ENCODE data around the gene MACROD1.

MACROD1 gene

DNA sequence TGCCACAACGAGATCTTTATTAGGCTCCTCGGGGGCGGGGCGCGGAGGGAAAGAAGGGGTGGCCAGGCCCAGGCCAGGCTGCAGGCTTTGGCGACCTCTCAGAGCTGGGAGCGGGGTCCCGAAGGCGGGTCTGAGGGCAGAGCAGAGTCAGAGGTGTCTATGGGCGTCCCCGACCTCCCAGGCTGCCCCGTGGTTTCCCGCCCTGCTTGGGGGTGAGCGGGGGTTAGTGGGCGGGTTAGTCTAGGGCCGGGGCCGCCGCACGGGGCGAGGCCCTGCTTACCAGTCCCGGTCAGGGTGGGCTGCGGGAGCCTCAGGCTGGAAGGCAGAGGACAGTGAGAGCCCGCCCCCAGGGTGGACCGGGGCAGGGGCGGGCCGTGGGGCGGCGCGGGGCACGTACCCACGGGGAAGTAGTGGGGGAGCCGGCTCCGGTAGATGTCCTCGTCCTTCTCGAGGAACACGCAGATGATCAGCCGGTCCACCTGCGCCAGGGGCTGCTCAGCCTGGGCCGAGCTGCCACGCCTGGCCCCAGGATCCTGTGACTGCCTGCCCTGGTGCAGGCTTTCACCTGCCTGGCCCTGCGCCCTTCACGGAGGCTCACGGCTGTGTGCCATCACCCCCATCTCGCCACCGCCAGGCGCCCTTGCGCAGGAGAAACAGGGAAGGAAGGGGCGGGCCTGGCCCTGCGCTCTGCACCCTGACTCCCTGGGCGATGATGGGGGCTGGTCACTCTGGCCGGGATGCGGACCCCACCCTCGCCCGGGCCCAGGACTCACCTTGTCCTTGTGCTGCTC is 167.2 kb downstream of the MACROD1 start:
- TF ChIP-seq GATA2 (IDR thresholded peaks at IDR 0.05; ENCODE audit: low read depth, low read length) (no peak), GATA3 (IDR thresholded peaks at IDR 0.05; ENCODE audit: low read depth, low read length) (no peak)

DNA sequence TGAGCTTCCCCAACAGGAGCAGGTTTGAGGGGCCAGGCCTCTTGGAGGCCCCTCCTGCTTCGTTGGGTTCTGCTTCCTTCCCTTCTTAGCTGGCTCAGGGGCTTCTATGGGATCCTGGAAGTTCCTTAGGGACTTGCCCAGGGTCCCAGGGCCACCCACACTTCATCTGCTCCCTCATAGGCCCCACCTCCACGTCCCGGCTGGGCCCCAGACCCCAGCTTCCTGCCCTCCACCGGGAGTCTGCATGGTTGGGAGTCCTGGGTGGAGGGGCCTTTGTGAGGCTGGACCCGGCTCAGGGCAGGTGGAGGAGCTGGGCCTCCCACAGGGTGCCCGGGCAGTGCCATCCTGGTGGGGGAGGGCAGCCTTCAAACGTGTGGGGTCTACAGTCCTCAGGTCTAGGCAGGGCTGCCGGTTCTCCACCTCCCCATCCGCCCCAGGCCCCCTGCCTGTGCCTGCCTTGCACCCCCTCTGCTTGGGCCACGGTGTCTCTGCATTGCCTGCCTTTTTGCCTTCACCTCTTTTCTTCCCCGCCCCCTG is 168.0 kb downstream of the MACROD1 start:
- TF ChIP-seq GATA2 (IDR thresholded peaks at IDR 0.05; ENCODE audit: low read depth, low read length) (no peak), GATA3 (IDR thresholded peaks at IDR 0.05; ENCODE audit: low read depth, low read length) (no peak)

DNA sequence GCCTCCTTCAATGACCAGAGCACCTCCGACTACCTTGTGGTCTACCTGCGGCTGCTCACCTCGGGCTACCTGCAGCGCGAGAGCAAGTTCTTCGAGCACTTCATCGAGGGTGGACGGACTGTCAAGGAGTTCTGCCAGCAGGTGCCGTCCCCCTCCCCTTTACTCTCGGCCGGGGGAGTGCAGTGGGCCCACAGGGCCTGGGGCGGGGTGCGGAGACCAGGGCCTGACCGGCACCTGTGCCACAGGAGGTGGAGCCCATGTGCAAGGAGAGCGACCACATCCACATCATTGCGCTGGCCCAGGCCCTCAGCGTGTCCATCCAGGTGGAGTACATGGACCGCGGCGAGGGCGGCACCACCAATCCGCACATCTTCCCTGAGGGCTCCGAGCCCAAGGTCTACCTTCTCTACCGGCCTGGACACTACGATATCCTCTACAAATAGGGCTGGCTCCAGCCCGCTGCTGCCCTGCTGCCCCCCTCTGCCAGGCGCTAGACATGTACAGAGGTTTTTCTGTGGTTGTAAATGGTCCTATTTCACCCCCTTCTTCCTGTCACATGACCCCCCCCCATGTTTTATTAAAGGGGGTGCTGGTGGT is 168.7 kb downstream of the MACROD1 start:
- TF ChIP-seq GATA3 (IDR thresholded peaks at IDR 0.05; ENCODE audit: low read depth, low read length) (no peak), GATA2 (IDR thresholded peaks at IDR 0.05; ENCODE audit: low read depth, low read length) (no peak)

DNA sequence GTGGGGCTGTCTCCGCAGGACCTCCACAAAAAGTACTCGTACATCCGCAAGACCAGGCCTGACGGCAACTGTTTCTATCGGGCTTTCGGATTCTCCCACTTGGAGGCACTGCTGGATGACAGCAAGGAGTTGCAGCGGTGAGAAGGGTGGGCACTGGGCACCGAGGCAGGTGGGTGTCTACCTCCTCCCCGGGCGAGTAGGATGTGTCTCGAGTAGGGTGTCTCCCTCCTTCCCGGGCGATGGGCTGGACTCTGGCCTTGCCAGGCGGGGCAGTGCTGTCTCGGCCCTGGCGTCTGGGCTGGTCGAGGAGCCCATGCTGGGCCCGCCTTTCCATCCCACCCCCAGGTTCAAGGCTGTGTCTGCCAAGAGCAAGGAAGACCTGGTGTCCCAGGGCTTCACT is 169.4 kb downstream of the MACROD1 start:
- TF ChIP-seq GATA3 (IDR thresholded peaks at IDR 0.05; ENCODE audit: low read depth, low read length) (no peak), GATA2 (IDR thresholded peaks at IDR 0.05; ENCODE audit: low read depth, low read length) (no peak)

DNA sequence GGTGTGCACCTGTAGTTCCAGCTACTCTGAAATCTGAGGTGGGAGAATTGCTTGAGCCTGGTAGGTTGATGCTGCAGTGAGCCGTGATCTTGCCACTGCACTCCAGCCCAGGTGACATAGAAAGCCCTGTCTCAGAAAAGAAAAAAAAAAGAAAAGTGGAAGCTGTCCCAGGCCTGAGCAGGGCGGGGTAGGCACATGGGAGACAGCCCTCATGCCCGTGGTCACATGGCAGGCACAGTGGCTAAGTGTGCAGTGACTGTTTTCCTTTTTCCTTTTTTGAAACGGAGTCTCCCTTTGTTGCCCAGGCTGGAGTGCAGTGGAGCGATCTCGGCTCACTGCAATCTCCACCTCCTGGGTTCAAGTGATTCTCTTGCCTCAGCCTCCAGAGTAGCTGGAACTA is 171.9 kb downstream of the MACROD1 start:
- TF ChIP-seq GATA3 (IDR thresholded peaks at IDR 0.05; ENCODE audit: low read depth, low read length) = no peak
- TF ChIP-seq GATA2 (IDR thresholded peaks at IDR 0.05; ENCODE audit: low read depth, low read length) = no peak

DNA sequence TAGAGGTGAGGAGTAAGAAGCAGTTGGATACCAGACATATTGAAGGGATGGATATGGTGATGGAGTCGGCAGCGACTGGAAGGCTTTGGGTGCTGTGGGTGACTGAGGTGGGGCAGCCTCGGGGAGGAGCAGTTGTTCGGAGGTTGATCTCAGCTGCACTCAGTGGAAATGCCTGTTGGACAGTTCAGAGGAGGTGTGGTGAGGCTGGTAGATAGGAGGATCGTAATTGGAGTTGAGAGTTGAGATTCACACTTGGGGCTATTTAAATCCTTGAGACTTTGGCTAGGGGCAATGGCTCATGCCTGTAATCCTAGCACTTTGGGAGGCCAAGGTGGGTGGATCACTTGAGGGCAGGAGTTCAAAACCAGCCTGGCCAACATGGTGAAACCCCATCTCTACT is 172.8 kb downstream of the MACROD1 start:
- TF ChIP-seq GATA2 (IDR thresholded peaks at IDR 0.05; ENCODE audit: low read depth, low read length) (no peak), GATA3 (IDR thresholded peaks at IDR 0.05; ENCODE audit: low read depth, low read length) (no peak)

DNA sequence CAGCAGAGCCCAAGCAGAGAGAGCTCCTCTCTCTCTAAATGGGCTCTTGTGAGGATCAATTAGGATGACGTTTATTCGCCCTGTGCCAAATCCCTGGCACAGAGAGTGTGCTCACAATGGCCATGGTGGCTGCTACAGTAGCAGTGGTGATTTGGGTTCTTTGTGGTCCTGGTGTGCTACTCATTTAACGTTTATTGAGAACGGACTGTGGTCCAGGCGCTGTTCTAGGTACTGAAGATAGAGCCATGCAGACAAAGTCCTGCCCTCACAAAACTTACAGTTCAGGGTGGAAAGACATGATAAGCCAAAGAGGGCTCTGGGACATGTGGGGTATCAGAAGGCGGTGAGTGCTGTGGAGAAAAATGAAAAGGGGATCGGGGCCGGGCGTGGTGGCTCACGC is 174.4 kb downstream of the MACROD1 start:
- no peak for TF ChIP-seq GATA2 (IDR thresholded peaks at IDR 0.05; ENCODE audit: low read depth, low read length)
- TF ChIP-seq GATA3 (IDR thresholded peaks at IDR 0.05; ENCODE audit: low read depth, low read length) = no peak

DNA sequence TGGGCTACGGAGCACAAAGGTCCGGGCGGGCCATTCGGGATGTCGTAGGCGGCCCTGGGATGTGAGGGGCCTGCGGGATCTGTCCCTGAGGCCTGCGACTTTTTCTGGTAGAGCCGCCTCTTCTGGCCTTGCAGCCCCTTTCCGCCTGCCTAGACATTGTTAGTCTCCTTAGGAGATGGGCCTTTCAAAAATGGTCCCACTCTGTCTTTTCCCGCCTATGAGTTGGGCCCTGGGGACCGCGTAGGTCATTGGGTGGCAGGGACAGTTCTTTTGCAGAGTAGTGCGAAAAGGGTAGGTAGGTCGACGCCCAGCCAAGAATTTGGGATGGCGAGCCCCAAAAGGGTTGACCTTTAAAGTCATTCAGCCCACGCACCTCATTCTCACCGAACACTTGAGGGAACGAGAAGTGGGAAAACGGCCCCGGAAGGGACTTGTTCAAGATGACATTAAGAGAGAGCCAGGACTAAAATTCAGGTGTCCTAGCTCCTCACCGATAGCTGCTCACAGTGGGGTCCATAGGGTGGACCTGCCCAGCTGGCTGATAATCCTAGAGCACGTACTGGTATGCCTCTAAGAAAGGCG is 178.9 kb downstream of the MACROD1 start:
- no peak for TF ChIP-seq GATA2 (IDR thresholded peaks at IDR 0.05; ENCODE audit: low read depth, low read length)

DNA sequence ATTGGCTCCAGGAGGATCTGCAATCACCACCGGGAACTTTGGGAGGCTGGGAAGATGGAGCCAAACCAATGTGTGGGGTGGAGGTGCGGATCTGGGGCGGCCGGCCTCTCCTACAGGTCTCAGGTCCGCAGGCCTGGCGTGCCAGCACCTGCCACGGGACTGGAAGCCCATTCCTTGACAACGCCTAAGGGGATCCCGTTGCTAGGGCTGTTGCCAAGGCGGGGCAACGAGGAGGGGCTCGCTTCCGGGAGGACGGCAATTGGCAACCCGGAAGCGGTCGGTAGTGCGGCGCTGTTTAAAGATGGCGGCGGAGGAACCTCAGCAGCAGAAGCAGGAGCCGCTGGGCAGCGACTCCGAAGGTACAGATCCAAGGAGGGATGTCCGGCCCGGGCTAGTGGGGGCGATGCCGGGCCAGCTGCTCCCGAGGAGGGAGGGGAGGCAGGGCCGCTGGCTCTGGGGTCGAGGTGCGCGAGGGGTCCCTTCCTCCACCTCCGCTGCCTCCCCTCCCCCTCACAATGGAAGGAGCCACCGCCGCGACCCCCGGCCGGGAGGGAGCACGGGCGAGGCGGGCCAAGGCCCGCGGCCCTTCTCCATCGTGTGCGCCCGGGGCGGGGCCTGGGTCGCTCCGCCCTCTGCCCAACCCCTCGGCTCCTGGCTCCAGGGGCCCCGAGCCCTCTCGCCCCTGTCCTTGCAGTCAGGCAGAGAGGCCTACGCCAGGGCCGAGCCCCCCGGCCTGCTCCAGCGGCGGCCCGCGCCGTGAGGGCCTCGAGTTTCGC is 179.6 kb downstream of the MACROD1 start, which contains the start of gene OTUB1:
OTUB1 (plus strand) TSS at position 283 of the 776 bp plus-strand sequence; CDS start at position 302, 19 bp downstream.
- no peak for TF ChIP-seq GATA3 (IDR thresholded peaks at IDR 0.05; ENCODE audit: low read depth, low read length)
- TF ChIP-seq GATA2 (IDR thresholded peaks at IDR 0.05; ENCODE audit: low read depth, low read length) = no peak

DNA sequence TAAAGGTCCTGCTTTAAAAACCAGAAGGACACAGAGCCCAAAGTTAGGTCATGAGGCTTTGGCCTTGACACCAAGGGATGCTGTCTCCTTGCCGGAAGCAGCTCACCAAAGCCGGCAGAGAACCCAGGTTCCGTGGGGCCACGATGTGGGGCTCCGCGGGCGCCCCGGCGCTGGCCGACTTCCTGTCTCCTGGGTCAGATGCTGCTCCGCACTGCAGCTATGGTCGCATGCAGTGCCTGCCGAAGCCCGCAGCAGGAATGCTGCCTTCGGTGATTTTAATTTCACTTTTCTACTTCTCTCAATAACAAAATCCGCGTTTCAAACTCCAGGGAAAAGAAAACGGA is 180.1 kb downstream of the MACROD1 start:
- no peak for TF ChIP-seq GATA3 (IDR thresholded peaks at IDR 0.05; ENCODE audit: low read depth, low read length)
- no peak for TF ChIP-seq GATA2 (IDR thresholded peaks at IDR 0.05; ENCODE audit: low read depth, low read length)

DNA sequence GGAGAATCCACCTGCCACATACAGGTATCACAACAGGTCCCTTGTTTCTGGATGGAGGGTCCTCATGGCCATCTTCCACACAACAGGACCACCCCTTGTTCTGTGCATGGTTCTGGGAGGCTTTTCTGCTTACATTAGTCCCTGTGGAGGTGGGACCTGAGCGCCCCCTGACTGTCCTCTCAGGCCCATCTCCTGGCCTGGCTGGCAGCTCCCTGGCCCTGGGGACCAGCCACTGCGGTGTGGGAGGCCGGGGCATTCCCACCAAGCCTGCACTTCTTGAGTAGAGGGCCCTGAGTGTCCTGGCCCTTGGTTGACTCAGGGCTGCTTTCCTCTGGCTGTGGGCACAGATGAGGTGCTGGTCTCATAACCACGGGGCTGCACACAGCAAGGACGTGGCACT is 186.5 kb downstream of the MACROD1 start:
- TF ChIP-seq GATA3 (IDR thresholded peaks at IDR 0.05; ENCODE audit: low read depth, low read length) (no peak), GATA2 (IDR thresholded peaks at IDR 0.05; ENCODE audit: low read depth, low read length) (no peak)

DNA sequence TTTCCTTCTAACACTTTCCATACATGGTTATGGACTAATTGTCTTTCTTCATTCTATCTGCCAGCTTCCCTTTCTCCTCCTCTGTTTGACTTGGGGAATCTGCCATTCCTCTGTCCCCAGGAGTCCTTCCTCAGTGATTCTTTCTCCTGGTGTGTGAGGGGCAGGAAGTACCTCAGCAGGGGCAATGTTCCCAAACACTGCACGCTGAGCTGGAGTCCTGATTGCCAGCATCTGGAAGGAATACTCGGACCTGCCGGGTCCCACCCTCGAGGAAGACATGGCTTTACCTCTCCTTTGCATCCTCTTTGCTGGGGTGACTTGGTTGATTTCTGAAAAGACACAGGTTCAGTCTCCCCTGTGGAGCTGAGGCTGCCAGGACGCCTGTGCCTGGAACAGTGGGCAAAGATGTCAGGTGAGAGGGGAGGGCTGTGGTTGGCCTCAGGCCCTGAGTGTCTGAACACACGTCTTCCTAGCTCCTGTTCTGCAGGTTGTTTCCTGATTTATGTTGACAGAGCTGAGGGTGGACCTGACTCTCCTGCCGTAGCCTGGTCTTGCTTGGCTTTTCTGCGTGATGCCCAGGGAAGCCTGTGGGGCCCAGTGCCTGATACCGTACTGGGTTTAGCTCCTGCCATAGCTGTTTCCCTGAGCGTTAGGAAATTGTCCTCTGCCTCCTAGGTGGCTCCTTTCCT is 187.2 kb downstream of the MACROD1 start:
- TF ChIP-seq GATA2 (IDR thresholded peaks at IDR 0.05; ENCODE audit: low read depth, low read length) = no peak
- no peak for TF ChIP-seq GATA3 (IDR thresholded peaks at IDR 0.05; ENCODE audit: low read depth, low read length)

DNA sequence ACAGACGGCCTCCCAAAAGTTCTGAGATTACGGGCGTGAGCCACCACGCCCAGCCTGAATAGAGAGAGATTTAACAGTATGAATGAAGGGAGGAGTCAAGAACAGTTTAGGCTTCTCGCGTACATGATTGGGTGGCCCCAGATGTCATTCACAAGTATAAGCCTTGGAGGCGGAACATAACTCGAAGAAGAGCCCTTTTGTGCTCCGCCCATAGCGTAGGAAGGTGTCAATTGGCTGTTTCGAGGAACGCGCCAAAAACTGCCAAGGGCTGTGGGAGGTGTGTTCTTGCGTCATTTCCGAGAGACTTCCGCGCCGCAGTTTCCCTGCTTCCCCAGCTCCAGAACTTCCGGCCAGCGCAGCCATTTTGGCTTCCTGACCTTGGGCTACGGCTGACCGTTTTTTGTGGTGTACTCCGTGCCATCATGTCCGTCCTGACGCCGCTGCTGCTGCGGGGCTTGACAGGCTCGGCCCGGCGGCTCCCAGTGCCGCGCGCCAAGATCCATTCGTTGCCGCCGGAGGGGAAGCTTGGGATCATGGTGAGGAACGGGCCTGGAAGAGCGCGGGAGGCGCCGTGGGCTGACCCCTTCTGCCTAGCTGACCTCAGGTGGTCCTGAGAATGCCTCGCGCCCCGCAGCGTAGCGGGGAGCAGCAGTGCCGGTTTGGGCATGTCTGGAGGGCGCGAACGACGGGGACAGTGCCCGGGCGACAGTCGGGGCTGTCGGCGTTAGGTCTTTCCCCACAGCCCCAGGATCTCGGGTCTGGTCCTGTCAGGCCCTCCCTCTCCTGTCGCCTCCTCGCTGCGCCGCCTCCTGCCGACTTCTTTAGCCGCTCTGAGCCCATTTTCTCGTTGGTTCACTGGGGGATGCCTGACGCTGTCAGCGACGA is 191.4 kb downstream of the MACROD1 start, which contains the start of gene COX8A:
COX8A (plus strand) TSS at position 362 of the 885 bp plus-strand sequence; CDS start at position 423, 61 bp downstream.
- TF ChIP-seq GATA2 (IDR thresholded peaks at IDR 0.05; ENCODE audit: low read depth, low read length) = no peak
- TF ChIP-seq GATA3 (IDR thresholded peaks at IDR 0.05; ENCODE audit: low read depth, low read length) = no peak
